HG02970 (cell line): ENCODE measurements around the gene SRPX.

ENCODE experiments used
- ATAC-seq: cut with Tn5 transposase; IDR thresholded peaks from one replicate; pipeline ENCODE4 v1.9.1; 2021; ENCODE audit warnings: mild to moderate bottlenecking, moderate library complexity, moderate number of reproducible peaks; ENCODE audit not compliant: unreplicated experiment, low FRiP score

Gene SRPX

GRCh38 chrX:38211891-38212635 lies 8.6 kb downstream of the SRPX start:
- ATAC-seq = no peak

GRCh38 chrX:38206542-38206941 lies 14.1 kb downstream of the SRPX start:
- no peak for ATAC-seq

- ATAC-seq = no peak
These were observed 14.6 kb downstream of the SRPX start for GRCh38 chrX:38206036-38206435.

- ATAC-seq = no peak
These were observed 15.6 kb downstream of the SRPX start for GRCh38 chrX:38205039-38205438.

- ATAC-seq = no peak
These were observed 28.5 kb downstream of the SRPX start for GRCh38 chrX:38192007-38192810.

GRCh38 chrX:38189431-38190250 lies 31.0 kb downstream of the SRPX start:
- no peak for ATAC-seq

- ATAC-seq = no peak
These were observed 37.1 kb downstream of the SRPX start for GRCh38 chrX:38183596-38183995.

- no peak for ATAC-seq
These were observed 39.3 kb downstream of the SRPX start for GRCh38 chrX:38181357-38181756.

- ATAC-seq = no peak
These were observed 42.3 kb downstream of the SRPX start for GRCh38 chrX:38178396-38178795.

- no peak for ATAC-seq
These were observed 45.5 kb downstream of the SRPX start for GRCh38 chrX:38175139-38175538.

- ATAC-seq = no peak
These were observed 48.1 kb downstream of the SRPX start for GRCh38 chrX:38172596-38172995.

GRCh38 chrX:38170556-38170955 lies 50.1 kb downstream of the SRPX start:
- no peak for ATAC-seq

- ATAC-seq = no peak
These were observed 54.1 kb downstream of the SRPX start for GRCh38 chrX:38166478-38167083.

GRCh38 chrX:38165023-38165422 lies 55.6 kb downstream of the SRPX start:
- ATAC-seq = no peak

GRCh38 chrX:38163193-38163592 lies 57.5 kb downstream of the SRPX start:
- ATAC-seq = no peak

GRCh38 chrX:38156838-38157237 lies 63.8 kb downstream of the SRPX start:
- ATAC-seq = no peak

- no peak for ATAC-seq
These were observed 65.9 kb downstream of the SRPX start for GRCh38 chrX:38154818-38155217.

- no peak for ATAC-seq
These were observed 66.3 kb downstream of the SRPX start for GRCh38 chrX:38154340-38154739.

- no peak for ATAC-seq
These were observed 69.2 kb downstream of the SRPX start for GRCh38 chrX:38151441-38151840.

- no peak for ATAC-seq
These were observed 69.7 kb downstream of the SRPX start for GRCh38 chrX:38150993-38151392.

GRCh38 chrX:38149016-38149415 lies 71.7 kb downstream of the SRPX start:
- no peak for ATAC-seq
